OCI-LY7 (cell line): ENCODE measurements around the gene UBA1. TPM values are rescaled to one million over a fixed set of nuclear protein-coding genes. Genes with fewer than 3 reads are reported as not detected.

Experiments
- BruUV-seq: library from RNA; stranded (reverse); fragments of 400-500 nt; replicated peaks from 2 replicates; lab custom pipeline; 2021; lab: Mats Ljungman, UMichigan
- CTCF ChIA-PET: fragments of 300-600 bp; sonication (Branson Sonifier 250); formaldehyde crosslinking; loops from one replicate; lab custom pipeline; 2022; ENCODE audit warnings: antibody characterized with exemption; ENCODE audit not compliant: unreplicated experiment; lab: Charles Lee
- POLR2A ChIA-PET: fragments of 300-600 bp; sonication (Branson Sonifier 250); formaldehyde crosslinking; loops from one replicate; lab custom pipeline; 2022; ENCODE audit warnings: antibody characterized with exemption; lab: Charles Lee
- DNase-seq: peaks from one replicate; pipeline ENCODE4 v3.0.0-alpha.2; 2015; ENCODE audit warnings: low spot score
- H2AFZ ChIP-seq: fragments of 200-600 bp; sonication (generic), shearing (Covaris generic); 2 replicates; pipeline ENCODE4 v1.6.1; 2014; ENCODE audit warnings: mild to moderate bottlenecking, antibody characterized with exemption, low read length, moderate library complexity
- H3K27ac ChIP-seq: fragments of 200-600 bp; sonication (generic); 2 replicates; pipeline ENCODE4 v1.5.1; 2014; ENCODE audit warnings: mixed run types, low read depth, mild to moderate bottlenecking, moderate library complexity, low read length, inconsistent platforms; ENCODE audit not compliant: poor library complexity, severe bottlenecking
- H3K36me3 ChIP-seq: fragments of 200-600 bp; sonication (generic); 2 replicates; pipeline ENCODE4 v1.6.1; 2014; ENCODE audit warnings: mild to moderate bottlenecking, antibody characterized with exemption, low read length, moderate library complexity, mixed read lengths; ENCODE audit not compliant: insufficient read depth
- H3K4me1 ChIP-seq: fragments of 200-600 bp; sonication (generic); 2 replicates; pipeline ENCODE4 v1.5.1; 2014; ENCODE audit warnings: mild to moderate bottlenecking, low read length; ENCODE audit not compliant: insufficient read depth, poor library complexity, severe bottlenecking
- H3K4me2 ChIP-seq: fragments of 200-600 bp; sonication (generic); 2 replicates; pipeline ENCODE4 v1.6.1; 2014; ENCODE audit warnings: mild to moderate bottlenecking, low read length
- H3K4me3 ChIP-seq: fragments of 200-600 bp; sonication (generic); 2 replicates; pipeline ENCODE4 v1.5.1; 2014; ENCODE audit warnings: mild to moderate bottlenecking, low read depth, low read length; ENCODE audit not compliant: poor library complexity, severe bottlenecking
- H3K79me2 ChIP-seq: fragments of 200-600 bp; sonication (generic); 2 replicates; pipeline ENCODE4 v1.6.1; 2016; ENCODE audit warnings: low read depth, mild to moderate bottlenecking, low read length, moderate library complexity, mixed read lengths; ENCODE audit not compliant: insufficient read depth
- H3K9me2 ChIP-seq: fragments of 200-600 bp; sonication (generic); 2 replicates; pipeline ENCODE4 v1.6.1; 2016; ENCODE audit warnings: mild to moderate bottlenecking, low read length, mixed read lengths; ENCODE audit not compliant: insufficient read depth
- H3K9me3 ChIP-seq: fragments of 200-600 bp; sonication (generic); 2 replicates; pipeline ENCODE4 v1.6.1; 2014; ENCODE audit warnings: mild to moderate bottlenecking, mixed run types, low read length, mixed read lengths
- H4K20me1 ChIP-seq: fragments of 200-600 bp; sonication (generic); 2 replicates; pipeline ENCODE4 v1.6.1; 2014; ENCODE audit warnings: mild to moderate bottlenecking, antibody characterized with exemption, low read length, moderate library complexity, mixed read lengths; ENCODE audit not compliant: insufficient read depth
- EZH2phosphoT487 ChIP-seq: fragments of 200-600 bp; sonication (generic); IDR thresholded peaks from 2 replicates; pipeline ENCODE4 v1.6.1; 2018; ENCODE audit warnings: low read depth, borderline replicate concordance, mild to moderate bottlenecking, mixed run types, antibody characterized with exemption, low read length, moderate library complexity, mixed read lengths
- intact Hi-C: fragments of 100-400 bp; cut with micrococcal nuclease; formaldehyde crosslinking; loops from one replicate; pipeline ENCODE4 v1.10.0; 2022; ENCODE audit not compliant: unreplicated experiment
- total RNA-seq, 2 experiments: library from RNA; depleted of rRNA in 1 of 2; stranded (reverse); fragments of >200 nt in 1 of 2; shearing (Covaris generic) in 1 of 2; gene quantifications; 2 replicates each; pipeline ENCODE4 v1.2.3, GENCODE V29; 2014 to 2022
- TF ChIP-seq, protein P1 (sequence below): fragments of 200-600 bp; sonication (generic); conservative IDR thresholded peaks from 2 replicates; pipeline ENCODE4 v1.5.1; 2014; ENCODE audit warnings: mild to moderate bottlenecking, antibody characterized with exemption, low read length, moderate library complexity, mixed read lengths

UBA1 gene
- total RNA-seq, 2 experiments from 2014 or later = 169 to 294 TPM

DNA sequence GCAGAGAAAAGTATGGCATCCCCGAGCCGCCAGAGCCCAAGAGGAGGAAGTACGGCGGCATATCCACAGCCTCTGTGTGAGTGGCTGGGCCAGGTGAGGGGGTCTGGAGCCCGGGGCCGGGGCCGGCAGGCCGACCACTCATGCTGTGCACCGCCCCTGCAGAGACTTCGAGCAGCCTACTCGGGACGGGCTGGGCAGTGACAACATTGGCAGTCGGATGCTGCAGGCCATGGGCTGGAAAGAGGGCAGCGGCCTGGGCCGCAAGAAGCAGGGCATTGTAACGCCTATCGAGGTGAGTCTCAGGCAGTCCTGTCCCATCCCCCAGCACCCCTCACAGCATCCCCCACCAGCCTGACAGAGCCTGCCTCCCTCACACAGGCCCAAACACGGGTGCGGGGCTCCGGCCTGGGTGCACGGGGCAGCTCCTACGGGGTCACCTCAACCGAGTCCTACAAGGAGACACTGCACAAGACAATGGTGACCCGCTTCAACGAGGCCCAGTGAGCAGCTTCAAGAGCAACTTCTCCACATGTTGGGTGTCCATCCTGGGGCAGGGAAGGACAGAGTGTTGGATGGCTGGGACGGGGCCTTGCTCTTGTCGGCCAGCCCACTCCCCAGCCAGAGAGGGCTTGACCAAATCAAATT is 7.4 kb upstream of the UBA1 start:
- POLR2A ChIA-PET = no interaction called here
- TF ChIP-seq, protein P1, sequence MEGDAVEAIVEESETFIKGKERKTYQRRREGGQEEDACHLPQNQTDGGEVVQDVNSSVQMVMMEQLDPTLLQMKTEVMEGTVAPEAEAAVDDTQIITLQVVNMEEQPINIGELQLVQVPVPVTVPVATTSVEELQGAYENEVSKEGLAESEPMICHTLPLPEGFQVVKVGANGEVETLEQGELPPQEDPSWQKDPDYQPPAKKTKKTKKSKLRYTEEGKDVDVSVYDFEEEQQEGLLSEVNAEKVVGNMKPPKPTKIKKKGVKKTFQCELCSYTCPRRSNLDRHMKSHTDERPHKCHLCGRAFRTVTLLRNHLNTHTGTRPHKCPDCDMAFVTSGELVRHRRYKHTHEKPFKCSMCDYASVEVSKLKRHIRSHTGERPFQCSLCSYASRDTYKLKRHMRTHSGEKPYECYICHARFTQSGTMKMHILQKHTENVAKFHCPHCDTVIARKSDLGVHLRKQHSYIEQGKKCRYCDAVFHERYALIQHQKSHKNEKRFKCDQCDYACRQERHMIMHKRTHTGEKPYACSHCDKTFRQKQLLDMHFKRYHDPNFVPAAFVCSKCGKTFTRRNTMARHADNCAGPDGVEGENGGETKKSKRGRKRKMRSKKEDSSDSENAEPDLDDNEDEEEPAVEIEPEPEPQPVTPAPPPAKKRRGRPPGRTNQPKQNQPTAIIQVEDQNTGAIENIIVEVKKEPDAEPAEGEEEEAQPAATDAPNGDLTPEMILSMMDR = no peak
- no peak for TF ChIP-seq EZH2phosphoT487
- TSS peak; percentile 73 for BruUV-seq
- H3K9me3 ChIP-seq = no peaks in the 10 kb centered on the region
- no peak overlapping the region for H2AFZ ChIP-seq
- H3K4me2 ChIP-seq = no peak overlapping the region
- H4K20me1 ChIP-seq = no peaks in the 10 kb centered on the region
- no peaks in the 10 kb centered on the region for H3K9me2 ChIP-seq
- no peak overlapping the region for H3K4me3 ChIP-seq
- peaks cover 36% of the 10 kb centered on the region for H3K36me3 ChIP-seq
- CTCF ChIA-PET = no interaction called here
- H3K27ac ChIP-seq = no peak overlapping the region
- H3K4me1 ChIP-seq = peaks cover 6% of the 10 kb centered on the region
- DNase-seq = no peak
- no peaks in the 10 kb centered on the region for H3K79me2 ChIP-seq
- intact Hi-C loops = no loop called here

DNA sequence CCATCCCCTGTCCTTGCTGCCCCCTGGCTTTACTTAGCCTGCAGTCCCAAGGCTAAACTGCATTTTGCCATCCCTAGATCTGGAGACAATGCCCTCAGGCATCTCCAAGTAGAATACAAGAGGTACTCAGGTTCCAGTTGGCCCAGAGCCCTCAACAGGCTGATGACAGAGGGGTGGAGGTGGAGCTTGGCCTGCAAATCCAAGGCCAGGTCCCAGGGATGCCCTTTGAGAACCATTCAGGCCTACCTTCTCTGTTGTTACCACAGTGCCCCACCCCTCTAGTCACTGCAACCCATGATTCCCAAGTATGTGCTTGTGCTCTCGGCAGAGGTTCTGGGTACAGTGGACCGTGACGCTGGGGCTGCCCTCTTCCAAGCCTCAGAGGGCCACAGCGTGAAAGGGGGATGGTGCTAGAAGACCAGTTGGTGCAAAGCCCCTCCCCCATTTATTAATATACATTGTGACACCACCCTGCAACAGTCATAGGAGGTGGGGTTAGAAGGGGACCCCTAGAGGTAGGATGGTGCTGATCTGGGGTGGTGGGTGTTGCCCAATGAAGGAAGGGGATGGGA is 6.4 kb upstream of the UBA1 start:
- no peaks in the 10 kb centered on the region for H3K9me2 ChIP-seq
- H3K4me1 ChIP-seq = peaks cover 6% of the 10 kb centered on the region
- H4K20me1 ChIP-seq = no peaks in the 10 kb centered on the region
- H3K79me2 ChIP-seq = peaks cover 7% of the 10 kb centered on the region; the same call in 1 of the 2 replicates
- no peak overlapping the region for H2AFZ ChIP-seq
- TF ChIP-seq EZH2phosphoT487 = no peak
- TF ChIP-seq, protein P1 = no peak
- POLR2A ChIA-PET = no interaction called here
- no peak overlapping the region for H3K4me2 ChIP-seq
- DNase-seq = no peak
- intact Hi-C loops = no loop called here
- H3K4me3 ChIP-seq = no peak overlapping the region
- CTCF ChIA-PET = no interaction called here
- H3K27ac ChIP-seq = no peak overlapping the region
- H3K36me3 ChIP-seq = peaks cover 26% of the 10 kb centered on the region
- no peaks in the 10 kb centered on the region for H3K9me3 ChIP-seq
- BruUV-seq = no TSS peak

DNA sequence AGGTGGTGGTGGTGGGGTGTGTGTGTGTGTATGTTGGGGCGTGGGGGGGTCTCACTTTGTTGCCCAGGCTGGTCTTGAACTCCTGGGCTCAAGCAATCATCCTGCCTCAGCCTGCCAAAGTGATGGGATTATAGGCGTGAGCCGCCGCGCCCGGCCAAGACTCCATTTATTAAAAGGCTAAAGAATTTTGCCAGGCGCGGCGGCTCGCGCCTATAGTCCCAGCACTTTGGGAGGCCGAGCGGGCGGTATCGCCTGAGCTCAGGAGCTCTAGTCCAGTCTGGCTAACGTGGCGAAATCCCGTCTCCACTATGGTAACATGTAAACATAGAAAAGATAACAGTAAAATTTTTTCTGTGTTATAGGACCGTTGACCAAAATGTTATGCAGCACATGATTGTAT is 3.7 kb upstream of the UBA1 start:
- intact Hi-C loops = loop anchor here (5.0 kb wide), 1 partner anchor 332 kb away; no protein-coding TSS in a partner anchor
- Histone ChIP-seq H2AFZ (peak overlapping the region; percentile 87; the same call in 1 of the 2 replicates), H3K4me3 (no peak overlapping the region), H3K4me1 (peaks cover 10% of the 10 kb centered on the region), H3K36me3 (peaks cover 25% of the 10 kb centered on the region; the same call in 1 of the 2 replicates), H3K4me2 (peak overlapping the region; percentile 96; the same call in 1 of the 2 replicates), H4K20me1 (no peaks in the 10 kb centered on the region), H3K9me2 (no peaks in the 10 kb centered on the region), H3K9me3 (no peaks in the 10 kb centered on the region), H3K27ac (no peak overlapping the region), H3K79me2 (peaks cover 23% of the 10 kb centered on the region)
- POLR2A ChIA-PET = no interaction called here
- TF ChIP-seq EZH2phosphoT487 = no peak
- TF ChIP-seq, protein P1 = no peak
- CTCF ChIA-PET = no interaction called here
- BruUV-seq = no TSS peak
- no peak for DNase-seq
